Thyroid gland (tissue), 4 donors: Measurements from ENCODE around the gene GAGE12G.

Experiments
- CTCF ChIP-seq, 6 experiments: fragments of 200-600 bp in 3 of 6; fragments of 450-650 bp in 3 of 6; sonication (generic) in 3 of 6; IDR thresholded peaks; one replicate each; pipeline ENCODE4 v1.5.1; 2016 to 2019; ENCODE audit warnings: antibody characterized with exemption in 6 of 6, mild to moderate bottlenecking in 2 of 6, inconsistent platforms in 1 of 6, moderate library complexity in 1 of 6
- POLR2A ChIP-seq, 2 donors: fragments of 450-650 bp; IDR thresholded peaks; one replicate each; pipeline ENCODE4 v1.6.1; 2017; ENCODE audit warnings: antibody characterized with exemption in 2 of 2, mild to moderate bottlenecking in 2 of 2, moderate library complexity in 1 of 2

GRCh38 chrX:49618574-49618973 lies 48.4 kb downstream of the GAGE12G start:
- TF ChIP-seq CTCF (IDR thresholded peaks at IDR 0.05) (no peak), POLR2A (IDR thresholded peaks at IDR 0.05) (no peak)
